Activated naive CD4-positive, alpha-beta T cell treated with anti-CD3 and anti-CD28 coated beads, Interleukin-2, amount 50 U/mL, for 16 hours (primary cell): ENCODE results near the gene SLAMF7.
A peak's percentile ranks its signal among the peaks of the same experiment; 100 is the strongest.
"Not testable (repeated sequence)": the region's sequence is repeated elsewhere in the genome, so short reads cannot be mapped to it uniquely, and the experiment has no call there.

Experiments used
- DNase-seq: peaks from one replicate; pipeline ENCODE4 v3.0.0-alpha.2; 2020

The SLAMF7 gene

DNA sequence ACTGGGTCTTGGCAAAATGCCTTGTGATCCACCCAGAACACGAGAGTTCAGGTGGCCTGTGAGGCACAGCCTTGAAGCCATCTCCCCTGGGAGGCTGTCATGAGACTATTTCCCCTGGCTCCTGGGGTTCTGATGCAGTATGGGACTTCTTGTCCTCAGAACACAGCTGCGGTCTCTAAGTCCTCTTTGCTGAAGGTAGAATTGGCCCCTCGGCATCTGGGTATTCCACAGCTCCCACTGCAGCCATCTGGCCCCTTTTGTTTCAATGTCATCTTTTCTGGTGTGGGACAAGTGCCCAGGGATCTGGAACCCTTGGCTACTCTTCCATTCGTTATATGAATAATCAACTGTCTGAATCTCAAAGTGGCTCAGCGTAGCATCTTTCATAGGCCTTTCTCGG lies 39.9 kb downstream of the SLAMF7 start:
- no peak for DNase-seq

DNA sequence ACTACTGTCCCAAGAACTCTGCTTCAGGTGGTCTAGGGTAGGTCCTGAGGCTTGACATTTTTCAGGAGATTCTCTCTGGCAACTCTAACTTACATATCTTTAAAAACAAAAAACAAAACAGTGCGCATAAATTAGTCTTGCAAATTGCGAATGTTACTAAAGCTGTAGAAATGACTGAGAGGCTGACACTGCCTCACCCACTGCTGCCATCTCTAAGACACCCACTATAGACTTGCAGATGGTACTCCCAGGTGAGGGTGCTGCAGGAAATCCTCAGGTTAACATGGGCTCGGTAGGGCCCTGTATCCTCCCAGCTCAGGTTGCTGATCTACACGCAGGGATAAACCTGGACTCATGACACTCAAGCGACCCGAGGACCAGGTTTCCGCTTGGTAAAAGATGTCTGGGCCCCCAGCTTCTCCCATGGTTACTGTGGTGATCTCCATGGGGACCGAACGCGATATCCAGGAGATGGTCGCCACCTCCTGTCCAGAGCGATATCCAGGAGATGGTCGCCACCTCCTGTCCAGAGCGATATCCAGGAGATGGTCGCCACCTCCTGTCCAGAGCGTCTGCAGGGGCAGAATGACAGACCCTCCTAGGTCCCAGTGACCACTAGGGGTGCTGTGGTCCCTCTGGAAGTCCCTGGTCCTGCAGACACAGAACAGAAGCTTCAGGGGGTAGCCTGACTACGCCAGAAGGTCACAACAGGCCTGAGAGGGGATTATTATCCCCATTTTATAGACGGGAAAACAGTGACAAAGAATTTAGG lies 40.8 kb downstream of the SLAMF7 start:
- DNase-seq: peak; percentile 53

DNA sequence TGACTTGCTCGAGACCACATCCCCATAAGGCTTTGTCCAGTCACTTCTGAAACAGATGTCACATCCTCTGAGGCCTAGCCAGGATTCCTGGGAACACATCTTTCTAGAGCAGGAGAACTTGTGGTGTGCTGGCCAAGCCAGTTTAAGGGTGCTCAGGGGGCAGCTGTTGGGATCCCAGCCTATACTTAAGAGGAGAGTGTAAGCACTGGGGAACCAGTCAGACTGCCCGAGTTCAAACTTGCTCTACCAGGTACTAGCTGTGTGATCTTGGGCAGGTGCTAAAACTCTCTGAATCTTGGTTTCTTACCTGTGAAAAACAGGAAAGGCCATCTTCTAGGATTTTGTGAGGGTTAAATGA lies 41.3 kb downstream of the SLAMF7 start:
- DNase-seq: no peak

DNA sequence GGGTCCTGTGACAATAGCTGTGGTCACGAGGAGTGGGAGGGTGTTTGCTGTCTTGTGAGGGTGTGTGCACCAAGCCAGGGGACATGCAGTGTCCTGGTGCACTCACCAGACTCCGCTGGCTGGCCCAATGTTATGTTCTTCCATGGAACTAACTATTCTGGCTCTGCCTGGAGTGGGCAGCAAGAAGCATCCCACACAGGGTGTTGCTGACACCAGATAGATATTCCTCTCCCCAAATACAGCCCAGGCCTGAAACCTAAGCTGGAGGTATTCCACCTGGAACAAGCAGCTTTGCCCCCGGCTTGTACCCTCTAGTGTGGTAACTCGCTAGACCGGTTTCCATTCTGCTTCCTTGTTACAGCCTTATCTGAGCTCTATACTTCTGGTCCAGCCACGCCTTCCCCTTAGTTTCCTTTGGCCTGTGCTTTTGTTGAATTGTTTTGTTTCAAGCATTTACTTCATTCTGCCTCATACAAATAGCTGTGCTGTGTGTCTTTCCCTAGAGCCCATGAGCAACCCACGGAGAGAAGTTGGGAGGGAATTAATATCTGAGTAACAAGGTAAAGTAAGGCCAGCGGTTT lies 42.2 kb downstream of the SLAMF7 start:
- DNase-seq: no peak

DNA sequence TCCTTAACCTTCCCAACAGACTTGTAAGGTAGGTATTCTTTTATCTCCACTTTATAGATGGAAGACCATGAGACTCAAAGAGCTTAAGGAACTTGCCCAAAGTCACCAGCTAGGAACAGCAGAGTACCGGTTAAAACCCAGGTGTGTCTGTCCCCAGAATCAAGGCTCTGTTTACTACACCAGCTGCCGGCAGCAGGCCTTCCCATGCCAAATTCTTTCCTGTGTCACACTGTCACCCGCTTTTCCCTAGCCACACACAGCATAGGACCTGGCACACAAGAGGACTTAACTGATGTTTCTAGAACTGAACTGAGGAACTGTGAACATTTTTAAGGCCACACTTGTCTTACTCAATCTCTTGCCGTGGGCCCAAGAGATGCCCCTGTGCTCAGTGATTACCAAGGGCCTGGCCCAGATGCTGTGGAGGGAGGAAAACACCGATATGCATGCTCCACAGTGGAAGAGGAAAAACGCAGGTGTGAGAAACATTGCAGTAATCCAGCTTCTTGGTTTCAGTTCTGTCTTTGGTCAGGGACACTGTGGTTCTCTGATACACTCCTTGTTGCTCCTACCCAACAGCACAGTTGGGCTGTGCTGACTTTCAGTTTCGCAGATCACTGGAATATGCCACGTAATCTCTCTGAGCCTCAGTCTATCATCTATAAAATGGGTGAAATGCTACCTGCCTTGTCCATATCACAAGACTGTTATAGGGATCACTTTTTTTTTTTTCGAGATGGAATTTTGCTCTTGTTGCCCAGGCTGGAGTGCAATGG lies 43.1 kb downstream of the SLAMF7 start:
- DNase-seq: no peak

DNA sequence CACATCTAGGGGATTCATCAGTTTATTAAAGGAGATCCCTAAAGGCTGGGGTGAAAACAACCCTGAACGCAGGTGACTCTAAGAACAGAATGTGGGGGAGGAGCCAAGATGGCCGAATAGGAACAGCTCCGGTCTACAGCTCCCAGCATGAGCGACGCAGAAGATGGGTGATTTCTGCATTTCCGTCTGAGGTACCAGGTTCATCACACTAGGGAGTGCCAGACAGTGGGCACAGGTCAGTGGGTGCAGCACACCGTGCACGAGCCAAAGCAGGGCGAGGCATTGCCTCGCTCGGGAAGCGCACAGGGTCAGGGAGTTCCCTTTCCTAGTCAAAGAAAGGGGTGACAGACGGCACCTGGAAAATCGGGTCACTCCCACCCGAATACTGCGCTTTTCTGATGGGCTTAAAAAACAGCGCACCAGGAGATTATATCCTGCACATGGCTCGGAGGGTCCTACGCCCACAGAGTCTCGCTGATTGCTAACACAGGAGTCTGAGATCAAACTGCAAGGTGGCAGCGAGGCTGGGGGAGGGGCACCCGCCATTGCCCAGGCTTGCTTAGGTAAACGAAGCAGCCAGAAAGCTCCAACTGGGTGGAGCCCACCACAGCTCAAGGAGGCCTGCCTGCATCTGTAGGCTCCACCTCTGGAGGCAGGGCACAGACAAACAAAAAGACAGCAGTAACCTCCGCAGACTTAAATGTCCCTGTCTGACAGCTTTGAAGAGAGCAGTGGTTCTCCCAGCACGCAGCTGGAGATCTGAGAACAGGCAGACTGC lies 44.1 kb downstream of the SLAMF7 start:
- not testable (repeated sequence) for DNase-seq

DNA sequence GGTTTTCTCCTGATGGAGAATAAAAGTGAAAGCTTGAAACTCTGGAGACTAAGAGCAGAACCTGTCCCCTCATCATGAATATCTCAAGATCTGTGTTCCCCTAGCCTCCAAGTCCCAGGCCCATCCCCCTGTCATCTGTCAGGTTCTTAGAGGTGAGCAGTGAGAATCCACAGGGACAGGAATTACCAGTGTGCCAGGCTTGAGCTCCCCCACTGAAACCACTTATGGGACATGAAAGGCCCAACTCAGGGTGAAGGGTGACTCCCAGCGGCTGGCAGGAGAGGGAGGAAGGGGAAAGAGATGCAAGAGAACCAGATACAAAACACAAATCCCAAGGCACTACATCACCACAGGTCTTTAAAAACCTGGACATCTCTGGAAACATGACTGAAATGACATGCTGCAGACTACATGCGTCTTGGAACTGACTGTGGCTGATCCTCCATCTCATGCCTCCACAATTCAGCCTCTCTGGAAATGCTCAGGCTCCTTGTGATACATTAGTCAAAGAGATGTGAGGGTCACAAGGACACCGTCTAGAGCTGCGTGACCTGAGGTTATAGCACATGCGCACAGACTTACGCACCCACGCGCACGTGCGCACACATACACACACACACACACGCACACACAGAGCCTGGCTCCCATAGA lies 50.1 kb downstream of the SLAMF7 start:
- DNase-seq: no peak

DNA sequence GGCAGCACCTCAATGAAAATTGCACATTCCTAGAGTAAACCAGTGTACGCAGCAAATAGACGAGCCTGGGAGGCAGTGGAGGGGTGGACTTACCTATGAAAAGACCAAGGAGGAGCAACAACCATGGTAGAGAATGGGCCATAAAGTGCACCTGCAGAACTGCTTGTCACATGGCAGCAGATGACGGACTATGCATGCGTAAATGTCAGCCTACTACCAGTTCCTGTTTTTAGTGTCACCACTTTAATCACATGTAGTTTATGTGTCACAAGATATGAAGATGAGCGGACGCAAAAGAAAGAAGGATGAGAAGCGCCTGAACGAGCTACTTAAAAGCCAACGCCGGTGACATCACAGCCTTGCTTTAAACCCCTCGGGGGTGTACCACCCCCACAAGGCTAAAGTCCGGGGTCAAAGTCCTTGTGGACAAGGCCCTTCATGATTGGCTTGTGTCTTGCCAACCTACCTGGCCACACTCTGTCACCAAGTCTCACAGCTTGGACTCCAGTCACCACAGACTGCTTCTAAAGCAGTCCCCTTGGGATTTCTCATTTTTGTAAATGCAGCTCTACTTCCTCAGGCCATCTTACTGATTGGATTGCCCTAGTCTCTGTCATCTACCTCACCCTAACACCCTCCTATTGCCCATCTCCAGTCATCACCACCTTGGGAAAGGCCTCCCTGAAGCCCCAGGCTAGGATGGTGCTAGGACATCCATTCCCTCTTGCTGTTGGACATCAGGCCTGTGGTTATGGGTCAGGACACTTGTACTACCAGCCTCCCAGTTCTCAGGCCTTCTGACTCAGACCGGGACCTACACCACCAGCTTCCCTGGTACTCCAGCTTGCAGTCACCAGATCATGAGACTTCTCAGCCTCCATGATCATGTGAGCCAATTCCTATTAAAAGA lies 50.9 kb downstream of the SLAMF7 start:
- DNase-seq: no peak

DNA sequence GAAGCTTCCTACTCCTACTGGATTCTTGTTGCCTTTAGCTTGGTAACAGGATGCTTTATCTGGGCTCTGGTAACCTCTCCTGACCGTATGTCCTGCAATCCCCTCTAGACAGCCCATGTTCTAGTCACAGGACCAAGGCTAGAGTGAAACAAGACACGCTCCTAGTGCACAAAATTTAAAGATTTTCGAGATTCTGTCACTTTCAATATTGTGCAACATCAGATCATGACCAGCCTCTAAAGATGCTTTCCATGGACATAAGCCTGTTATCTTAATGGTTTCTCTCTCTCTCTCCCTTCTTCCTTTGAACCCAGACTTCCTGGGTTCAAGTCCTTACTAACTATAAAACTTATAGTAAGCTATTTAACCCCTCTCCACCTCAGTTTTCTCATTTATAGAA lies 55.3 kb downstream of the SLAMF7 start:
- no peak for DNase-seq

DNA sequence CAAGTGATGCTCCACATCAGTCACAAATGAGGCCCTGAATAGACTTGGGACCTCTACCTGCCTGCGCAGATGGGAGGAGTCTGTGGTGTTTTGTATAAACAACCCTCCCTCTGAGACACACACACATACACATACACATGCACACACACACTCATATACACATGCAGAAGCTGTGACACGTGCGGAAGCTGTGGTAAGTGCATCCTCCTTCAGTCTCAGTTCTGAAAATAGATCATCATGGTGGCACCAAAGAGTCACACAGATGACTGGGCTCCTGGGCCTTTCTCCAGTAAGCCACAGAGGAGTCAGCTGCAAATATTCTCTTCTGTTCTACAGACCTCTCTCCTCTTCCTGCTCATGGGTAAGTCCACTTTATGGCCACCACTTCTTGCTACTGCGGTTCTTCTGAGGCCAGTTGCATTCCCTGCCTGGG lies 56.9 kb downstream of the SLAMF7 start, which contains the start of gene LY9:
LY9 (plus strand) TSS at position 224 of the 433 bp plus-strand sequence; CDS start at position 238, 14 bp downstream.
- peak; percentile 75 for DNase-seq

DNA sequence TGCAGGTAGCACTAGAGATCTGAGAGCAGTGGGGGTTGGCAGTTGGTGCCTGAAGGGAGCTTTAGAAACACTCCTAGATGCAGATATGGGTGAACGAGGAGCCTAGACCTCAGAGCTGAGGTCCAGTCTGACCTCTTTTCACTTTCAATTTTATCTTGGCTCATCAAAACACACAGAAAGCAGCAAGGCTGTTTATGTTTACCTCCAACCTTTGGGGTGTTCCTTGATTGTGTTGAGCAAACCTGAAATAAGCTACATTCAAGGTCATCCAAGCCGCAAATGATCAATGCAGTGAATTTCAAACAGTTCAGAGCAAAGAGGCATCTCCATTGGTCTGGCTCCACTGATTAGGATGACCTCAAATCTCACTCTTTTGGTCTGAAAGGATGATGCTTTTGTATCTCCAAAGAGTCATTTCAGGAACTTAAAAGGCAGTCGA lies 58.2 kb downstream of the SLAMF7 start:
- DNase-seq: no peak

DNA sequence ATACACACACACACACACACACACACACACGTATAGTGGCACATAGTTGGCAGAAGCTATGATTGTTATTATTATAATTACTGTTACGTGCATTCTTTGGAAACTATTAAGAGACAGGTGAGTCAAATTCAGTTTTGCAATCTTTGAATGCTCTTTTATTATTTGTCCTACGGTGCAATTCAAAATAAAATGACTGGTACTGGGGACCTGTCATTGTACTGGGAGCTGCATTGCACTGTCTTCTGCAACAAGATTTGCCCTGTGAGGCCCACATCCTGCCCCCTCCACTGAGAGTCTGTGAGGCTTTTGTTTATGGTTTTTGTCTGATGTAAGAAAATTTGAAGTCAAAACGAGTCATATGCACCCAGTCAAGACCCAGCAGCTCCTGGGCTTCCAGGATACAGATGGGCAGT lies 58.8 kb downstream of the SLAMF7 start:
- peak; percentile 68 for DNase-seq

DNA sequence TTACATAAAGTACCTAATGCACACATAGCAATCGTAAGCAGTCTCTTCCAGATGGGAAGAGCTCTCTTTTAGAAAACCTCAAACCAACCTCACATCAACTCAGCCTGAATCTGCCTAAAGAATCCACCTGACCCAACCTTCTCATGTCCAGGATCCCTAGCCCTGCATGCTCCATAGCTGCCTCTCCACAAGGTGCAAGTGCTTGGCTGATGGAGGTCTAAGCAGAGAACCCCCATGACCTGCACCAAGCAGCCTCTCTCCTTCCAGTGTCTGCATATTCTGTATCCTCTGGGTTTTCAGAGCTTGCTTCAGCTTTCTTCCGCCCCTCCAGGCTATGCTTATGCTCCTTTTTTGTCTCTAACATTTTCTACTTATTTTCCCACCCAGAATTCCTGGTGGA lies 59.4 kb downstream of the SLAMF7 start:
- no peak for DNase-seq

DNA sequence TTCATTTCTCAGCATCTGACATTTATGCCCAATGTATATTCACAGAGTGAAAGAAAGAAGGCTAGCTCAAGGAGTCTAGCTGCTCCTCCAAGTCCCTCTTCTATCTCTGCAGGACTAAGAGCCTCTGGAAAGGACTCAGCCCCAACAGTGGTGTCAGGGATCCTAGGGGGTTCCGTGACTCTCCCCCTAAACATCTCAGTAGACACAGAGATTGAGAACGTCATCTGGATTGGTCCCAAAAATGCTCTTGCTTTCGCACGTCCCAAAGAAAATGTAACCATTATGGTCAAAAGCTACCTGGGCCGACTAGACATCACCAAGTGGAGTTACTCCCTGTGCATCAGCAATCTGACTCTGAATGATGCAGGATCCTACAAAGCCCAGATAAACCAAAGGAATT lies 60.6 kb downstream of the SLAMF7 start:
- no peak for DNase-seq

DNA sequence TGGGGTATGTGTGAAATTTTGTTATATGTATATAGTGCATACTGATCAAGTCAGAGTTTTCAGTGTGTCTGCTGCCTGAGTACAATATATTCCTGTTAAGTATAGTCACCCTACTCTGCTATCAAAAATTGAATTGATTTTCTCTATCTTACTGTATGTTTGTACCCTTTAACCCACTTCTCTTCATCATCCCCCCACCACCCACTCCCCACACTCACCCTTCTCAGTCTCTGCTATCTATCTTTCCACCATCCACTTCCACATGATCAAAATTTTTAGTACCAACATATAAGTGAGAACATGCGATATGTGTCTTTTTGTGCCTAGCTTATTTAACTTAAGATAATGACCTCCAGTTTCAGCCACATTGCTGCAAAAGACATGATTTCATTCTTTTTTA lies 61.1 kb downstream of the SLAMF7 start:
- DNase-seq: peak; percentile 63

DNA sequence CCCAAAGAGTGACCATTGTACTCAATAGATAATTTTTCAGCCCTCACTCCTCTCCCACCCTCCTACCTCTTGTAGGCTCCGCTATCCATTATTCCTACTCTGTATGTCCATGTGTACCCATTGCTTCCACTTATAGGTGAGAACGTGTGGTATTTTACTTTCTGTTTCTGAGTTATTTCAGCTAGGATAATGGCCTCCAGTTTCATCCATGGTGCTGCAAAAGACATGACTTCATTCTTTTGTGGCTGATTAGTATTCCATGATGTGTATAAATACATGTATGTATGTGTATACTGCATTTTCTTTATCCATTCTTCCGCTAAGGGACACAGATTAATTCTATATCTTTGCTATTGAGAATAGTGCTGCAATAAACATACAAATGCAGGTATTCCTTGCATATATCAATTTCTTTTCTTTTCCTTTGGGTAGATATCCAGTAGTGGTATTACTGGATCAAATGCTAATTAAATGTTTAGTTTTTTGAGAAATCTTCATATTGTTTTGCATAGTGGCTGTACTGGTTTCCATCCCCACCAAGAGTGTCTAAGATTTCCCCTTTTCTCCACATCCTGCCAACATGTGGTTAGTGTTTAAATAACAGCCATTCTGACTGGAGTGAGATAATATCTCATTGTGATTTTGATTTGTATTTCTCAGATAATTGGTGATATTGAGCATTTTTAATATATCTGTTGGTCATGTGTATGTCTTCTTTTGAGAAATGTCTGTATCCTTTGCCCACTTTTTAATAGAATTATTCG lies 61.8 kb downstream of the SLAMF7 start:
- no peak for DNase-seq

DNA sequence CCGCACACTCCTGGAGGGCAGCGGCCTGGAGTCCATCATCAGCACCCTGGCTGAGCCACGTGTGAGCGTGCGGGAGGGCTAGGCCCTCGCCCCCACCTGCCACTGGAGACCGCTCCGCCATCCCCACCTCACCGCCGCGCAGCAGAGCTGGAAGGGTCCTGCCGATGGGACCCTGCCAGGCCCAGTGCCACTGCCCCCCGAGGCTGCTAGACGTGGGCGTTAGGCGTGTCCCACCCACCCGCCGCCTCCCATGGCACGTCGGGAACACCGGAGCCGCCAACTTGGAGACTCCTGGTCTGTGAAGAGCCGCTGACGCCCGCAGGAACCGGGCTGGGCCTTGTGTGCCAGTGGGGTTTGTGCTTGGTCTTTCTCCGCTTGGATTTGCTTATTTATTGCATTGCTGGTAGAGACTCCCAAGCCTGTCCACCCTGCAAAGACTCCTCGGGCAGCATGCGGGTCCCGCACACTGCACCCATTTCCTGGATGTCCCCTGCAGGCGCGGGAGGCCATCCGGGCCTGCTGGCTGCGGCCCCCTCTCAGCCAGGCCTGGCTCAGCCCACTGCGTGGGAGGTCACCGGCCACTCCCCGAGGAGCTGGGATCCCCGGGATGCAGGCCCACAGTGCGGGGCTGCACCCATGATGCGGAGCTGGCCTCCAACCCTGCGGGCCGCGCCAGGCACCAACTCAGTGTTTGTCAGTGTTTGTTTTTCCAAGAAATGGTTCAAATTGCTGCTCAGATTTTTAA lies 63.0 kb downstream of the SLAMF7 start:
- DNase-seq: no peak
